NT2/D1 (cell line): ENCODE results near the gene TTC38.

Experiments used
- DNase-seq: peaks from one replicate; pipeline ENCODE4 v3.0.0-alpha.2; 2011; ENCODE audit warnings: low read depth, low spot score
- H3K27me3 ChIP-seq: 2 replicates; pipeline ENCODE4 v1.6.0; 2011; ENCODE audit warnings: mild to moderate bottlenecking; ENCODE audit not compliant: insufficient read length, insufficient read depth
- H3K36me3 ChIP-seq: 2 replicates; pipeline ENCODE4 v1.6.1; 2011; ENCODE audit warnings: mild to moderate bottlenecking, low read length, mixed read lengths; ENCODE audit not compliant: insufficient read depth, insufficient read length
- H3K4me1 ChIP-seq: 2 replicates; pipeline ENCODE4 v1.5.1; 2011; ENCODE audit not compliant: insufficient read depth, insufficient read length
- H3K4me3 ChIP-seq: 2 replicates; pipeline ENCODE4 v1.5.1; 2011; ENCODE audit warnings: low read depth; ENCODE audit not compliant: insufficient read length
- H3K9ac ChIP-seq: 2 replicates; pipeline ENCODE4 v1.6.0; 2011; ENCODE audit warnings: low read depth; ENCODE audit not compliant: insufficient read length
- H3K9me3 ChIP-seq: 2 replicates; pipeline ENCODE4 v1.5.1; 2011; ENCODE audit warnings: mild to moderate bottlenecking, low read length; ENCODE audit not compliant: insufficient read depth
- SUZ12 ChIP-seq: IDR thresholded peaks from 2 replicates; pipeline ENCODE4 v1.6.1; 2011; ENCODE audit not compliant: insufficient read length, insufficient read depth; ENCODE audit errors: extremely low read depth
- YY1 ChIP-seq: IDR thresholded peaks from 2 replicates; pipeline ENCODE4 v1.6.1; 2011; ENCODE audit not compliant: insufficient read length, insufficient read depth
- ZNF274 ChIP-seq: IDR thresholded peaks from 2 replicates; pipeline ENCODE4 v1.6.1; 2011; ENCODE audit warnings: mild to moderate bottlenecking, low read depth, low read length

TTC38 gene

GRCh38 chr22:46273432-46274148 lies 5.8 kb downstream of the TTC38 start:
- Histone ChIP-seq H3K36me3 (peaks cover 62% of the 10 kb centered on the region), H3K9me3 (peaks cover 8% of the 10 kb centered on the region; the same call in 1 of the 2 replicates), H3K27me3 (no peaks in the 10 kb centered on the region), H3K9ac (no peak overlapping the region), H3K4me1 (no peaks in the 10 kb centered on the region), H3K4me3 (no peak overlapping the region)
- TF ChIP-seq SUZ12 (no peak), YY1 (no peak), ZNF274 (no peak)
- no peak for DNase-seq

GRCh38 chr22:46274381-46274780 lies 6.6 kb downstream of the TTC38 start:
- Histone ChIP-seq H3K4me1 (no peaks in the 10 kb centered on the region), H3K9me3 (peaks cover 8% of the 10 kb centered on the region; the same call in 1 of the 2 replicates), H3K36me3 (peaks cover 68% of the 10 kb centered on the region), H3K4me3 (no peak overlapping the region), H3K9ac (no peak overlapping the region), H3K27me3 (no peaks in the 10 kb centered on the region)
- no peak for TF ChIP-seq ZNF274
- no peak for TF ChIP-seq YY1
- no peak for TF ChIP-seq SUZ12
- no peak for DNase-seq

- no peak for TF ChIP-seq SUZ12
- no peak for TF ChIP-seq YY1
- no peak for TF ChIP-seq ZNF274
- no peak overlapping the region for H3K9ac ChIP-seq
- no peak for DNase-seq
- H3K27me3 ChIP-seq: no peaks in the 10 kb centered on the region
- no peak overlapping the region for H3K4me3 ChIP-seq
- peaks cover 73% of the 10 kb centered on the region for H3K36me3 ChIP-seq
- H3K9me3 ChIP-seq: peaks cover 8% of the 10 kb centered on the region; the same call in 1 of the 2 replicates
- H3K4me1 ChIP-seq: no peaks in the 10 kb centered on the region
Measured at GRCh38 chr22:46275455-46276122, 7.8 kb downstream of the TTC38 start.

GRCh38 chr22:46276563-46276962 lies 8.8 kb downstream of the TTC38 start:
- TF ChIP-seq ZNF274 (no peak), YY1 (no peak), SUZ12 (no peak)
- Histone ChIP-seq H3K36me3 (peaks cover 81% of the 10 kb centered on the region), H3K4me1 (no peaks in the 10 kb centered on the region), H3K4me3 (no peak overlapping the region), H3K9ac (no peak overlapping the region), H3K27me3 (no peaks in the 10 kb centered on the region), H3K9me3 (peaks cover 8% of the 10 kb centered on the region; the same call in 1 of the 2 replicates)
- no peak for DNase-seq

- no peak overlapping the region for H3K9ac ChIP-seq
- no peak overlapping the region for H3K4me3 ChIP-seq
- H3K4me1 ChIP-seq: no peaks in the 10 kb centered on the region
- DNase-seq: no peak
- no peaks in the 10 kb centered on the region for H3K27me3 ChIP-seq
- H3K36me3 ChIP-seq: peaks cover 77% of the 10 kb centered on the region
- peaks cover 8% of the 10 kb centered on the region; the same call in 1 of the 2 replicates for H3K9me3 ChIP-seq
- no peak for TF ChIP-seq SUZ12
- no peak for TF ChIP-seq ZNF274
- no peak for TF ChIP-seq YY1
Measured at GRCh38 chr22:46278656-46279645, 11.1 kb downstream of the TTC38 start.

GRCh38 chr22:46280063-46280817 lies 12.4 kb downstream of the TTC38 start:
- no peak for DNase-seq
- peaks cover 6% of the 10 kb centered on the region; the same call in 1 of the 2 replicates for H3K9me3 ChIP-seq
- peaks cover 81% of the 10 kb centered on the region for H3K36me3 ChIP-seq
- H3K4me1 ChIP-seq: no peaks in the 10 kb centered on the region
- TF ChIP-seq YY1: no peak
- TF ChIP-seq ZNF274: no peak
- no peak for TF ChIP-seq SUZ12
- no peaks in the 10 kb centered on the region for H3K27me3 ChIP-seq
- no peak overlapping the region for H3K9ac ChIP-seq
- H3K4me3 ChIP-seq: no peak overlapping the region
